Activated CD8-positive, alpha-beta memory T cell treated with anti-CD3 and anti-CD28 coated beads, Interleukin-2, amount 50 U/mL, for 24 hours (primary cell): ENCODE measurements around the gene PRSS23.

Source experiments
- DNase-seq: peaks from one replicate; pipeline ENCODE4 v3.0.0-alpha.2; 2020; ENCODE audit errors: extremely low read depth

Gene PRSS23

GRCh38 chr11:86790867-86791849 lies 9.2 kb upstream of the PRSS23 start:
- DNase-seq: no peak

- DNase-seq: no peak
Measured at GRCh38 chr11:86792150-86792549, 8.2 kb upstream of the PRSS23 start.

- DNase-seq: no peak
Measured at GRCh38 chr11:86793307-86793706, 7.0 kb upstream of the PRSS23 start.

- DNase-seq: no peak
Measured at GRCh38 chr11:86795511-86795910, 4.8 kb upstream of the PRSS23 start.

GRCh38 chr11:86795949-86796348 lies 4.4 kb upstream of the PRSS23 start:
- no peak for DNase-seq

- DNase-seq: no peak
Measured at GRCh38 chr11:86797133-86797532, 3.2 kb upstream of the PRSS23 start.

GRCh38 chr11:86798988-86799387 lies 1.4 kb upstream of the PRSS23 start:
- DNase-seq: no peak

- no peak for DNase-seq
Measured at GRCh38 chr11:86799680-86800075, 664 bp upstream of the PRSS23 start.

GRCh38 chr11:86800960-86801272 lies 574 bp downstream of the PRSS23 start:
- no peak for DNase-seq

- DNase-seq: no peak
Measured at GRCh38 chr11:86801364-86801763, 1.0 kb downstream of the PRSS23 start.

- DNase-seq: no peak
Measured at GRCh38 chr11:86802146-86802545, 1.8 kb downstream of the PRSS23 start.

GRCh38 chr11:86802601-86803051 lies 2.3 kb downstream of the PRSS23 start:
- DNase-seq: no peak

GRCh38 chr11:86803136-86804045 lies 3.0 kb downstream of the PRSS23 start:
- DNase-seq: no peak

- DNase-seq: no peak
Measured at GRCh38 chr11:86804951-86805350, 4.6 kb downstream of the PRSS23 start.

GRCh38 chr11:86805873-86806310 lies 5.5 kb downstream of the PRSS23 start:
- DNase-seq: no peak

- DNase-seq: no peak
Measured at GRCh38 chr11:86806903-86807302, 6.6 kb downstream of the PRSS23 start.

GRCh38 chr11:86807360-86807759 lies 7.0 kb downstream of the PRSS23 start:
- DNase-seq: no peak

- no peak for DNase-seq
Measured at GRCh38 chr11:86809561-86809960, 9.2 kb downstream of the PRSS23 start.

GRCh38 chr11:86810288-86810687 lies 9.9 kb downstream of the PRSS23 start:
- DNase-seq: no peak

GRCh38 chr11:86811637-86812321 lies 11.4 kb downstream of the PRSS23 start:
- no peak for DNase-seq

- DNase-seq: no peak
Measured at GRCh38 chr11:86812322-86812670, 12.0 kb downstream of the PRSS23 start.

GRCh38 chr11:86812981-86813380 lies 12.6 kb downstream of the PRSS23 start:
- DNase-seq: no peak
